Glutamatergic neuron (in vitro differentiated cells): ENCODE results near the gene GRM1. TPM values are rescaled to one million over a fixed set of nuclear protein-coding genes. Genes with fewer than 3 reads are reported as not detected.

ENCODE experiments used
- DNase-seq: peaks from one replicate; pipeline ENCODE4 v3.0.0; 2022
- H3K27ac Mint-ChIP-seq: one replicate; pipeline ENCODE4 v1.8.0; 2020; ENCODE audit warnings: mild to moderate bottlenecking, mixed read lengths, inconsistent platforms; ENCODE audit not compliant: unreplicated experiment
- H3K27me3 Mint-ChIP-seq: one replicate; pipeline ENCODE4 v1.8.0; 2020; ENCODE audit warnings: mild to moderate bottlenecking, moderate library complexity, mixed read lengths, inconsistent platforms; ENCODE audit not compliant: unreplicated experiment
- H3K36me3 Mint-ChIP-seq: one replicate; pipeline ENCODE4 v1.8.0; 2020; ENCODE audit warnings: mild to moderate bottlenecking, mixed read lengths, inconsistent platforms; ENCODE audit not compliant: unreplicated experiment
- H3K4me1 Mint-ChIP-seq: one replicate; pipeline ENCODE4 v1.8.0; 2020; ENCODE audit warnings: mild to moderate bottlenecking, low read depth, mixed read lengths, inconsistent platforms; ENCODE audit not compliant: unreplicated experiment
- H3K4me3 Mint-ChIP-seq: one replicate; pipeline ENCODE4 v1.8.0; 2020; ENCODE audit warnings: mild to moderate bottlenecking, mixed read lengths, inconsistent platforms; ENCODE audit not compliant: unreplicated experiment
- H3K9me3 Mint-ChIP-seq: one replicate; pipeline ENCODE4 v1.8.0; 2020; ENCODE audit warnings: mild to moderate bottlenecking, moderate library complexity, mixed read lengths, inconsistent platforms; ENCODE audit not compliant: unreplicated experiment
- total RNA-seq: library from RNA; stranded (reverse); fragmentation: NEBNext Ultra II Directional; extraction: Animal tissue kit (Norgen Biotek cat#: 25700); gene quantifications from one replicate; pipeline ENCODE4 v1.2.1, GENCODE V29; 2021; ENCODE audit not compliant: unreplicated experiment
- TF ChIP-seq, protein P1 (sequence below): fragments of 200-600 bp; sonication (generic); IDR thresholded peaks from one replicate; pipeline ENCODE4 v1.5.0; 2021; ENCODE audit not compliant: partially characterized antibody, unreplicated experiment

Gene GRM1
- total RNA-seq, 1 donor from 2014 or later, result 0.17 TPM

DNA sequence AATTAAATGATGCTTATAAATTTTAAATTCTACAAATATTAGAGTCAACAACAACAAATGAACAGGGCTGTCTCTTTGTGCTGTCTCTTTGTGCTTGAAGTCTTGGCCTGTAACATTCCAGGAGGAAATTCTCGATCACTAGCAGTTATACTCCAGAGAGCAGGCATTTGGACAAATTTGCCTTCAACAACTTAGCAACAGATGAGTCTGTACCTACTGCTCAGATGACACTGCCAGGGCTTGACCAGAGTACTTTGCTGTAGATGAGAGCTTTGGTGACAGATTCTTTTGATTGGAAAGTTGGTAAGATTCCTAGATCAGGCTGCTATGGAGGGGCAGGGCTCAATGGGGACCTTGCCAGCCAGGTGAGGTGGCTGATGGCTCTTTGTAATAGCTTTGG, 217.2 kb downstream of the GRM1 start:
- H3K4me3 Mint-ChIP-seq, result no peak overlapping the region
- peaks cover 9% of the 10 kb centered on the region for H3K36me3 Mint-ChIP-seq
- no peaks in the 10 kb centered on the region for H3K27me3 Mint-ChIP-seq
- no peaks in the 10 kb centered on the region for H3K9me3 Mint-ChIP-seq
- no peak for DNase-seq
- TF ChIP-seq, protein P1, sequence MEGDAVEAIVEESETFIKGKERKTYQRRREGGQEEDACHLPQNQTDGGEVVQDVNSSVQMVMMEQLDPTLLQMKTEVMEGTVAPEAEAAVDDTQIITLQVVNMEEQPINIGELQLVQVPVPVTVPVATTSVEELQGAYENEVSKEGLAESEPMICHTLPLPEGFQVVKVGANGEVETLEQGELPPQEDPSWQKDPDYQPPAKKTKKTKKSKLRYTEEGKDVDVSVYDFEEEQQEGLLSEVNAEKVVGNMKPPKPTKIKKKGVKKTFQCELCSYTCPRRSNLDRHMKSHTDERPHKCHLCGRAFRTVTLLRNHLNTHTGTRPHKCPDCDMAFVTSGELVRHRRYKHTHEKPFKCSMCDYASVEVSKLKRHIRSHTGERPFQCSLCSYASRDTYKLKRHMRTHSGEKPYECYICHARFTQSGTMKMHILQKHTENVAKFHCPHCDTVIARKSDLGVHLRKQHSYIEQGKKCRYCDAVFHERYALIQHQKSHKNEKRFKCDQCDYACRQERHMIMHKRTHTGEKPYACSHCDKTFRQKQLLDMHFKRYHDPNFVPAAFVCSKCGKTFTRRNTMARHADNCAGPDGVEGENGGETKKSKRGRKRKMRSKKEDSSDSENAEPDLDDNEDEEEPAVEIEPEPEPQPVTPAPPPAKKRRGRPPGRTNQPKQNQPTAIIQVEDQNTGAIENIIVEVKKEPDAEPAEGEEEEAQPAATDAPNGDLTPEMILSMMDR, result no peak
- no peaks in the 10 kb centered on the region for H3K4me1 Mint-ChIP-seq
- no peak overlapping the region for H3K27ac Mint-ChIP-seq

DNA sequence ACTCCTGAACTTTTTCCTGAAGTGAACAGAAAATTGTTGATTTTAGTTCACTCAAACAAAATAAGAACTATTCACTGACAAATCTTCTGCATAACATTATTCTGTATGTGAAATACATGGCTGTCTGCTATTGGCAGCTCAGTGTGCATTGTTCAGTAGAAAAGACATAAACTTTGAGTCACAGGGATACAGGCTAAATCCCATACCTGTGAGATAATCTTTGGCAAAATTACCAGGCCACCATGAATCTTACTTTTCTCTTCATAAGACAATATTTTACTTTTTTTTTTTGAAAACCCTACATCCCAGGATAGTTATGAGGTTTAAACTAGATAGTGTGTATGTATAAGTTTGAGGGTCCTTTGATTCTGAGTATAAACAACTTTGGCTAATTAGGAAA, 224.8 kb downstream of the GRM1 start:
- no peaks in the 10 kb centered on the region for H3K27me3 Mint-ChIP-seq
- no peak for DNase-seq
- H3K9me3 Mint-ChIP-seq, result no peaks in the 10 kb centered on the region
- H3K27ac Mint-ChIP-seq, result no peak overlapping the region
- no peaks in the 10 kb centered on the region for H3K36me3 Mint-ChIP-seq
- H3K4me1 Mint-ChIP-seq, result no peaks in the 10 kb centered on the region
- H3K4me3 Mint-ChIP-seq, result no peak overlapping the region
- TF ChIP-seq, protein P1, result no peak

DNA sequence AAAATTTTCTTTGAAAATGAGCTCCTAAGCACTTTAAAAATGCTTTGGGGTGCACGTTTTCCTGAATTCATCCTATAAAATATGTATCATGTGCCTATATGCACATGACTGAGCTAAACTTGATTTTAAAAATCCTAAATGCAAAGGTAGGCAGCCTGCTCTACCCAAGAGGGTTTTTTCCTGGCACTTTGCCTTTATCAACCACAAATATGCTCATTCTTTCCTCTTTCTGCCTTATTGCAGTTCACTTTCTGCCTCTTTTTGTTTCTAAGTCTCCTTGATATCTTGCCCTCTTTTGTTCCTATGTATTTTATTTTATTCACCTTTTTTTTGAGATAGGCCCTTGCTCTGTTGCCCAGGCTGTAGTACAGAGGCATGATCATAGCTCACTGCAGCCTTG, 229.3 kb downstream of the GRM1 start:
- no peak for DNase-seq
- Mint-ChIP-seq H3K27me3 (no peaks in the 10 kb centered on the region), H3K4me3 (no peak overlapping the region), H3K27ac (no peak overlapping the region), H3K9me3 (no peaks in the 10 kb centered on the region), H3K36me3 (no peaks in the 10 kb centered on the region), H3K4me1 (no peaks in the 10 kb centered on the region)
- TF ChIP-seq, protein P1, result no peak

DNA sequence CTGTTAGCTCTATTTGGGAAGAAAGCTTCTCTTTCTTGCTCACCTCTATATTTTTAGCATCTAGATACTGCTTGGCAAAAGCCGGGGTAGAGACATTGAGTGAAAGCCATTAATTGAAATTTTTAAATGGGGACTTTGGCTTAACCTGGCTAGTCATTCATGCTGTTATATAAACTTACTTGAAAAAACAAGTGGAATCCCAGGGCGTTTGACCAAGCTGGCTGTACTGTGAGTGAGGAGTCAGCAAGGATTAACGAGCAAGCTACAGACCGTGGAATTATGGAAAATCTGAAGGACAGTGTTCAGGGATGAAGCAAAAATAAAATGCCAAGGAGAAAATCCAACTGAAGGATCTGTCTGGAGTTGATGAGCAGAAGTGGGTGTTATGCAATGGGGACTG, 232.0 kb downstream of the GRM1 start:
- Mint-ChIP-seq H3K4me1 (no peaks in the 10 kb centered on the region), H3K27me3 (no peaks in the 10 kb centered on the region), H3K9me3 (no peaks in the 10 kb centered on the region), H3K4me3 (no peak overlapping the region), H3K27ac (no peak overlapping the region), H3K36me3 (no peaks in the 10 kb centered on the region)
- TF ChIP-seq, protein P1, result no peak
- DNase-seq, result no peak

- Mint-ChIP-seq H3K4me3 (no peak overlapping the region), H3K4me1 (no peaks in the 10 kb centered on the region), H3K27me3 (no peaks in the 10 kb centered on the region), H3K27ac (no peak overlapping the region), H3K9me3 (no peaks in the 10 kb centered on the region), H3K36me3 (no peaks in the 10 kb centered on the region)
- TF ChIP-seq, protein P1, result no peak
- no peak for DNase-seq
Observed at GRCh38 chr6:146265056-146265455, 236.2 kb downstream of the GRM1 start.
